Fibroblast of lung (primary cell): ENCODE data around the gene GGA3. TPM values are rescaled to one million over a fixed set of nuclear protein-coding genes. Genes with fewer than 3 reads are reported as not detected.

Source experiments
- DNase-seq, 2 donors: peaks; one replicate each; pipeline versions ENCODE4 v3.0.0 to v3.0.0-alpha.2; 2010; ENCODE audit warnings: low read depth in 2 of 2
- H2AFZ ChIP-seq: 2 replicates; pipeline ENCODE4 v1.5.1; 2012; ENCODE audit warnings: low read length, control low read depth, inconsistent platforms
- H3K27ac ChIP-seq: 2 replicates; pipeline ENCODE4 v1.5.1; 2011; ENCODE audit warnings: low read length, control low read depth; ENCODE audit not compliant: insufficient read depth
- H3K27me3 ChIP-seq: 2 replicates; pipeline ENCODE4 v1.5.1; 2011; ENCODE audit warnings: mild to moderate bottlenecking, low read length; ENCODE audit not compliant: control insufficient read depth, insufficient read depth
- H3K36me3 ChIP-seq: 2 replicates; pipeline ENCODE4 v1.5.1; 2011; ENCODE audit warnings: low read length; ENCODE audit not compliant: control insufficient read depth, insufficient read depth
- H3K4me1 ChIP-seq: 2 replicates; pipeline ENCODE4 v1.5.1; 2011; ENCODE audit warnings: low read length; ENCODE audit not compliant: control insufficient read depth, insufficient read depth; ENCODE audit errors: extremely low read depth
- H3K4me2 ChIP-seq: 2 replicates; pipeline ENCODE4 v1.5.1; 2011; ENCODE audit warnings: low read length, control low read depth; ENCODE audit not compliant: insufficient read depth; ENCODE audit errors: extremely low read depth
- H3K4me3 ChIP-seq, 4 experiments: fragments of 200-600 bp in 1 of 4; sonication (generic) in 1 of 4; replicated peaks in 1 of 4; 2 replicates each; pipeline ENCODE4 v1.5.1; 2011 to 2016; ENCODE audit warnings: low read length in 4 of 4, low read depth in 3 of 4, mild to moderate bottlenecking in 3 of 4, control low read depth in 2 of 4, inconsistent platforms in 1 of 4, mixed read lengths in 1 of 4; ENCODE audit not compliant: insufficient read depth in 1 of 4; ENCODE audit errors: control extremely low read depth in 1 of 4
- H3K79me2 ChIP-seq: 2 replicates; pipeline ENCODE4 v1.5.1; 2012; ENCODE audit warnings: mild to moderate bottlenecking, low read length, inconsistent platforms; ENCODE audit not compliant: control insufficient read depth, insufficient read depth
- H3K9ac ChIP-seq: 2 replicates; pipeline ENCODE4 v1.5.1; 2011; ENCODE audit warnings: mild to moderate bottlenecking, low read length, control low read depth; ENCODE audit not compliant: insufficient read depth
- H3K9me3 ChIP-seq: 2 replicates; pipeline ENCODE4 v1.5.1; 2012; ENCODE audit warnings: low read depth, low read length; ENCODE audit not compliant: control insufficient read depth, insufficient read depth
- H4K20me1 ChIP-seq: 2 replicates; pipeline ENCODE4 v1.5.1; 2011; ENCODE audit warnings: low read length; ENCODE audit not compliant: control insufficient read depth, insufficient read depth; ENCODE audit errors: extremely low read depth
- EZH2 ChIP-seq: IDR thresholded peaks from 2 replicates; pipeline ENCODE4 v1.5.1; 2012; ENCODE audit warnings: low read length, control low read depth, mild to moderate bottlenecking; ENCODE audit errors: missing control alignments
- polyA plus RNA-seq, 2 donors: library from polyadenylated mRNA; depleted of rRNA in 1 of 2; stranded (reverse) in 1 of 2; unstranded in 1 of 2; fragments of >200 nt; gene quantifications; 2 replicates each; pipeline ENCODE4 v1.2.1, GENCODE V29; 2011 to 2012; ENCODE audit warnings: missing spikeins in 1 of 2
- total RNA-seq: library from RNA; depleted of rRNA; stranded (reverse); fragments of >200 nt; gene quantifications from 2 replicates; pipeline ENCODE4 v1.2.1, GENCODE V29; 2014
- TF ChIP-seq, protein P1 (sequence below), 2 donors: IDR thresholded peaks in 1 of 2; conservative IDR thresholded peaks in 1 of 2; 1 replicate in 1 of 2; 2 replicates in 1 of 2; pipeline ENCODE4 v1.5.1; 2011 to 2012; ENCODE audit warnings: low read length in 2 of 2, control low read depth in 1 of 2, inconsistent platforms in 1 of 2, low read depth in 1 of 2, mild to moderate bottlenecking in 1 of 2

GGA3 gene
- total and polyA plus RNA-seq, 2 donors (not counting 1 experiment from before 2014, with no cell fraction given) = 13.0 to 14.4 TPM

DNA sequence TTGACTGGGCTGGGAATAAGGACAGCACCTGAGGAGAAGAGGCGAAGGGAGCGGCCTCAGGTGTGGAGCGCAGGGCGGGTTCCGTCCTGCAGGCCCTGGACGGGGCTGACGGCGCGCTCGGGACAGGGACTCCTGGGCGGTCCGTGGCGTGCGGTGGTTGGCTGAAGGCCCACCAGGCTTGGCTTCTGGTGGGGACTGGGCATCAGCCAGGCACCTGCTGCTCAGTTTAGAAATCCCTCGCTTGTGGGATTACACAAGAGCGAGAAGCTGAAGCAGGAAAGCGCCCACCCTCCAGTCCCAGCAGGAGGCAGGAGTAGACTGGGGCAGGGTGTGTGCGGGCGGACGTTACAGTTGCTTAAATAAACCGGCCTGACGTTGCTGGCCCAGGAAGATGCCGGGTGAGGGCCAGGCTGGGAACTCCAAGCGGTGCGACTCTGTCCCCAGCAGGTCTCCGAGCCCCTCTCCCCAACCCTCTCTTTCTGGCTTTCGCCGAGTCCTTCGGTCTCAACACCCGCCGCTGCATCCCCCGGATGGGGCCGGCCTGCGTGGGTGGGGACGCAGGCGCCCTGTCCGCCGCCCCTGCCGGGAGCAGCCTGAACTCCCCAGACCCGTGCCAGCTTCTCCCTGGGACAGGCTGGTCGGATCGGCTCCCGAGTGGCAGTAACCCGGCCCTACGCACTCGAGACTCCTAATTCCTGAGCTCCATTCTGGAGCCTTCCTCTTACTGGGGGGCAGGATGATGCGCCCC, 9.0 kb upstream of the GGA3 start:
- Histone ChIP-seq H3K4me2 (peak overlapping the region; percentile 96), H3K27ac (peak overlapping the region; percentile 69), H3K9ac (peak overlapping the region; percentile 79), H2AFZ (peak overlapping the region; percentile 86), H3K36me3 (peaks cover 12% of the 10 kb centered on the region), H3K4me3 (peak overlapping the region; percentile 65 to 81 (median 72)), H3K79me2 (no peaks in the 10 kb centered on the region), H3K27me3 (no peaks in the 10 kb centered on the region), H4K20me1 (no peaks in the 10 kb centered on the region), H3K9me3 (no peaks in the 10 kb centered on the region), H3K4me1 (peaks cover 14% of the 10 kb centered on the region)
- TF ChIP-seq EZH2 = no peak
- TF ChIP-seq, protein P1, sequence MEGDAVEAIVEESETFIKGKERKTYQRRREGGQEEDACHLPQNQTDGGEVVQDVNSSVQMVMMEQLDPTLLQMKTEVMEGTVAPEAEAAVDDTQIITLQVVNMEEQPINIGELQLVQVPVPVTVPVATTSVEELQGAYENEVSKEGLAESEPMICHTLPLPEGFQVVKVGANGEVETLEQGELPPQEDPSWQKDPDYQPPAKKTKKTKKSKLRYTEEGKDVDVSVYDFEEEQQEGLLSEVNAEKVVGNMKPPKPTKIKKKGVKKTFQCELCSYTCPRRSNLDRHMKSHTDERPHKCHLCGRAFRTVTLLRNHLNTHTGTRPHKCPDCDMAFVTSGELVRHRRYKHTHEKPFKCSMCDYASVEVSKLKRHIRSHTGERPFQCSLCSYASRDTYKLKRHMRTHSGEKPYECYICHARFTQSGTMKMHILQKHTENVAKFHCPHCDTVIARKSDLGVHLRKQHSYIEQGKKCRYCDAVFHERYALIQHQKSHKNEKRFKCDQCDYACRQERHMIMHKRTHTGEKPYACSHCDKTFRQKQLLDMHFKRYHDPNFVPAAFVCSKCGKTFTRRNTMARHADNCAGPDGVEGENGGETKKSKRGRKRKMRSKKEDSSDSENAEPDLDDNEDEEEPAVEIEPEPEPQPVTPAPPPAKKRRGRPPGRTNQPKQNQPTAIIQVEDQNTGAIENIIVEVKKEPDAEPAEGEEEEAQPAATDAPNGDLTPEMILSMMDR (conservative IDR thresholded peaks at IDR 0.05 in 1 of 2, IDR thresholded peaks at IDR 0.05 in 1 of 2; ENCODE audit: low read depth in 1 of 2, low read length in 2 of 2) = peak; percentile 36 to 48
- peak; percentile 76 for DNase-seq

DNA sequence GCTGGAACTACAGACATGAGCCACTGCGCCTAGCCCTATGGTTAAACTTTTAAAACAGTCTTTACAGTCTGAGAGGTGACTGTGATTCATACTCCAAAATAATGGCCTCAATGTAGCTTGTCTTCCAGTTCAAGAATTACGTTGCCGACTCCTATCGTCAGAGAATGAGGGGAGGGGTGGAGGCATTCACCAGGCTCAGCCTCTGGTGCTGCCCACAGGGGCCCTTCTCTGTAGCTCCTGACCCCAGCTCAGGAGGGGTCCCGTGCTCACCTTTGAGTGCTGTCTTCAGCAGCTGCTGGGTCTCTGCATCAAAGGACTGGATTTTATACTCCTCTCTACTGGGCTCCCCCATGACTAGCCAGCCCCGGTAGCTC, 8.4 kb upstream of the GGA3 start:
- no peaks in the 10 kb centered on the region for H4K20me1 ChIP-seq
- H2AFZ ChIP-seq = no peak overlapping the region
- no peak for DNase-seq
- peaks cover 12% of the 10 kb centered on the region for H3K36me3 ChIP-seq
- TF ChIP-seq, protein P1 (conservative IDR thresholded peaks at IDR 0.05 in 1 of 2, IDR thresholded peaks at IDR 0.05 in 1 of 2; ENCODE audit: low read depth in 1 of 2, low read length in 2 of 2) = no peak
- no peak for TF ChIP-seq EZH2
- H3K4me2 ChIP-seq = peak overlapping the region; percentile 96
- no peaks in the 10 kb centered on the region for H3K79me2 ChIP-seq
- H3K27me3 ChIP-seq = no peaks in the 10 kb centered on the region
- peak overlapping the region; percentile 65 to 81 (median 72) for H3K4me3 ChIP-seq
- H3K4me1 ChIP-seq = peaks cover 14% of the 10 kb centered on the region
- peak overlapping the region; percentile 24 for H3K27ac ChIP-seq
- H3K9me3 ChIP-seq = no peaks in the 10 kb centered on the region
- H3K9ac ChIP-seq = no peak overlapping the region

GRCh38 chr17:75267411-75268232, 6.2 kb upstream of the GGA3 start:
- Histone ChIP-seq H3K4me1 (peaks cover 7% of the 10 kb centered on the region), H3K27me3 (no peaks in the 10 kb centered on the region), H4K20me1 (no peaks in the 10 kb centered on the region), H3K9ac (no peak overlapping the region), H2AFZ (no peak overlapping the region), H3K27ac (no peak overlapping the region), H3K36me3 (peaks cover 13% of the 10 kb centered on the region), H3K79me2 (peaks cover 8% of the 10 kb centered on the region), H3K9me3 (no peaks in the 10 kb centered on the region), H3K4me3 (no peak overlapping the region), H3K4me2 (no peak overlapping the region)
- TF ChIP-seq, protein P1 (conservative IDR thresholded peaks at IDR 0.05 in 1 of 2, IDR thresholded peaks at IDR 0.05 in 1 of 2; ENCODE audit: low read depth in 1 of 2, low read length in 2 of 2) = no peak
- no peak for TF ChIP-seq EZH2
- DNase-seq = no peak
